ENCODE measurements around the gene CAPN11. TPM values are rescaled to one million over a fixed set of nuclear protein-coding genes. Genes with fewer than 3 reads are reported as not detected.
A peak's percentile ranks its signal among the peaks of the same experiment; 100 is the strongest.

The CAPN11 gene
- total and polyA plus RNA-seq, 9 of the 15 experiments (the other 6 are each of a cell fraction or from before 2014, with no cell fraction given): 0.03 to 0.61 (median 0.17) TPM; not detected in 1

GRCh38 chr6:44223319-44224028 lies 64.9 kb downstream of the CAPN11 start, which contains the start of gene SLC29A1 (continued):
- TF ChIP-seq, protein P1, sequence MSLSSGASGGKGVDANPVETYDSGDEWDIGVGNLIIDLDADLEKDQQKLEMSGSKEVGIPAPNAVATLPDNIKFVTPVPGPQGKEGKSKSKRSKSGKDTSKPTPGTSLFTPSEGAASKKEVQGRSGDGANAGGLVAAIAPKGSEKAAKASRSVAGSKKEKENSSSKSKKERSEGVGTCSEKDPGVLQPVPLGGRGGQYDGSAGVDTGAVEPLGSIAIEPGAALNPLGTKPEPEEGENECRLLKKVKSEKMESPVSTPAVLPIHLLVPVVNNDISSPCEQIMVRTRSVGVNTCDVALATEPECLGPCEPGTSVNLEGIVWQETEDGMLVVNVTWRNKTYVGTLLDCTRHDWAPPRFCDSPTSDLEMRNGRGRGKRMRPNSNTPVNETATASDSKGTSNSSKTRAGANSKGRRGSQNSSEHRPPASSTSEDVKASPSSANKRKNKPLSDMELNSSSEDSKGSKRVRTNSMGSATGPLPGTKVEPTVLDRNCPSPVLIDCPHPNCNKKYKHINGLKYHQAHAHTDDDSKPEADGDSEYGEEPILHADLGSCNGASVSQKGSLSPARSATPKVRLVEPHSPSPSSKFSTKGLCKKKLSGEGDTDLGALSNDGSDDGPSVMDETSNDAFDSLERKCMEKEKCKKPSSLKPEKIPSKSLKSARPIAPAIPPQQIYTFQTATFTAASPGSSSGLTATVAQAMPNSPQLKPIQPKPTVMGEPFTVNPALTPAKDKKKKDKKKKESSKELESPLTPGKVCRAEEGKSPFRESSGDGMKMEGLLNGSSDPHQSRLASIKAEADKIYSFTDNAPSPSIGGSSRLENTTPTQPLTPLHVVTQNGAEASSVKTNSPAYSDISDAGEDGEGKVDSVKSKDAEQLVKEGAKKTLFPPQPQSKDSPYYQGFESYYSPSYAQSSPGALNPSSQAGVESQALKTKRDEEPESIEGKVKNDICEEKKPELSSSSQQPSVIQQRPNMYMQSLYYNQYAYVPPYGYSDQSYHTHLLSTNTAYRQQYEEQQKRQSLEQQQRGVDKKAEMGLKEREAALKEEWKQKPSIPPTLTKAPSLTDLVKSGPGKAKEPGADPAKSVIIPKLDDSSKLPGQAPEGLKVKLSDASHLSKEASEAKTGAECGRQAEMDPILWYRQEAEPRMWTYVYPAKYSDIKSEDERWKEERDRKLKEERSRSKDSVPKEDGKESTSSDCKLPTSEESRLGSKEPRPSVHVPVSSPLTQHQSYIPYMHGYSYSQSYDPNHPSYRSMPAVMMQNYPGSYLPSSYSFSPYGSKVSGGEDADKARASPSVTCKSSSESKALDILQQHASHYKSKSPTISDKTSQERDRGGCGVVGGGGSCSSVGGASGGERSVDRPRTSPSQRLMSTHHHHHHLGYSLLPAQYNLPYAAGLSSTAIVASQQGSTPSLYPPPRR (CRISPR knock-in tag; IDR thresholded peaks at IDR 0.05; ENCODE audit: borderline replicate concordance): no peak
- TF ChIP-seq ZBTB49 (CRISPR knock-in tag; IDR thresholded peaks at IDR 0.05; ENCODE audit: borderline replicate concordance) (no peak), JUND (IDR thresholded peaks at IDR 0.05; ENCODE audit: borderline replicate concordance, low read depth, low read length) (no peak), JUND (tag; IDR thresholded peaks at IDR 0.05; ENCODE audit: borderline replicate concordance, low read depth, low read length) (no peak), ZNF263 (CRISPR knock-in tag; IDR thresholded peaks at IDR 0.05; ENCODE audit: borderline replicate concordance) (peak; percentile 59), NFATC3 (IDR thresholded peaks at IDR 0.05) (no peak), WHSC1 (IDR thresholded peaks at IDR 0.05; ENCODE audit: low read length) (no peak), CTBP1 (IDR thresholded peaks at IDR 0.05; ENCODE audit: borderline replicate concordance) (peak; percentile 71), POLR2AphosphoS2 (IDR thresholded peaks at IDR 0.05; ENCODE audit: low read length) (no peak), ZBTB17 (CRISPR knock-in tag; IDR thresholded peaks at IDR 0.05) (peak; percentile 73; the same call in 1 of the 2 replicates), ZNF197 (CRISPR knock-in tag; IDR thresholded peaks at IDR 0.05; ENCODE audit: low read depth) (no peak), ETS1 (conservative IDR thresholded peaks at IDR 0.05; ENCODE audit: control insufficient read depth, low read depth, low read length) (no peak; the same call in 1 of the 2 replicates), ZNF77 (CRISPR knock-in tag; IDR thresholded peaks at IDR 0.05) (no peak), MXD1 (CRISPR knock-in tag; IDR thresholded peaks at IDR 0.05; ENCODE audit: borderline replicate concordance, poor library complexity, severe bottlenecking) (peak; percentile 75)
- TF ChIP-seq, protein P2, sequence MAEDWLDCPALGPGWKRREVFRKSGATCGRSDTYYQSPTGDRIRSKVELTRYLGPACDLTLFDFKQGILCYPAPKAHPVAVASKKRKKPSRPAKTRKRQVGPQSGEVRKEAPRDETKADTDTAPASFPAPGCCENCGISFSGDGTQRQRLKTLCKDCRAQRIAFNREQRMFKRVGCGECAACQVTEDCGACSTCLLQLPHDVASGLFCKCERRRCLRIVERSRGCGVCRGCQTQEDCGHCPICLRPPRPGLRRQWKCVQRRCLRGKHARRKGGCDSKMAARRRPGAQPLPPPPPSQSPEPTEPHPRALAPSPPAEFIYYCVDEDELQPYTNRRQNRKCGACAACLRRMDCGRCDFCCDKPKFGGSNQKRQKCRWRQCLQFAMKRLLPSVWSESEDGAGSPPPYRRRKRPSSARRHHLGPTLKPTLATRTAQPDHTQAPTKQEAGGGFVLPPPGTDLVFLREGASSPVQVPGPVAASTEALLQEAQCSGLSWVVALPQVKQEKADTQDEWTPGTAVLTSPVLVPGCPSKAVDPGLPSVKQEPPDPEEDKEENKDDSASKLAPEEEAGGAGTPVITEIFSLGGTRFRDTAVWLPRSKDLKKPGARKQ (CRISPR knock-in tag; IDR thresholded peaks at IDR 0.05): no peak

Data from K562 (cell line).